ENCODE results near the gene ANKRD13A. TPM values are rescaled to one million over a fixed set of nuclear protein-coding genes. Genes with fewer than 3 reads are reported as not detected.

Gene ANKRD13A
- total RNA-seq, 1 donor from 2014 or later = 108 TPM

DNA sequence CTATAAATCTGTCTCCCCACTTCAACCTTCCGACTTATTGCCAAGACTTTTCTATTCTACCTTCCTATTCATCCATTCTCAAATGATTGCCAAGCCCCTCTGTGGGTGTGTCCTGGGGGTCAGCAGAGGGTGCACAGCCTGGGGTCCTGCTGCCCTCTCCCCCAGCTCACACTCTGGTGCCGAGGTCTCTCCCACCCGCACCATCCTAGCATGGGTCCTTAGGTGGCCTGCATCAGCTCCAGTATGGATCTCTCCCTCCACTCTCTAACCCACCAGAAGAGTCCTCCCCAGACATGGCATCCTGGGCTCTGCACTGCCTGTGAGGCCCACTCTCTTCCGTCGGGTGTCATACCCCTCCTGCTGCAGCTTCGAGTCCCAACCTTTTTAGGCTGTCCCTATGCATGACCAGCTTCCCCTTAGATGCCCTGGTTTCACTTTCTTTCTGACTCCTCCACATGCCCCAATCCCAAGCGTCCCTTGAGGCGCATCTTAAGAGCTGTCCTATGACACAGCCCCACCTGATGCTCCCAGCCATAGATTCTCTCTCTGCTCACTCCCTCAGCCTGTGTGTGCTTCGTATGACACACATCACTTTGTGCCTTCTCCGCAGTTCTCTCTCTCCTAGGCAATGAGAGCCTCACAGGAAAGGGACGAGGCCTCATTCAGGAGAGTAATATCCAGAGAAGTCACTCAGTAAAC is 46.9 kb upstream of the ANKRD13A start:
- H3K9me3 ChIP-seq = no peaks in the 10 kb centered on the region
- no peak overlapping the region for H3K4me3 ChIP-seq
- TF ChIP-seq POLR2AphosphoS5 (IDR thresholded peaks at IDR 0.05; ENCODE audit: insufficient read depth in 1 of 2, low read depth in 1 of 2) = no peak
- TF ChIP-seq POLR2A (IDR thresholded peaks at IDR 0.05) = no peak
- TF ChIP-seq, protein P1, sequence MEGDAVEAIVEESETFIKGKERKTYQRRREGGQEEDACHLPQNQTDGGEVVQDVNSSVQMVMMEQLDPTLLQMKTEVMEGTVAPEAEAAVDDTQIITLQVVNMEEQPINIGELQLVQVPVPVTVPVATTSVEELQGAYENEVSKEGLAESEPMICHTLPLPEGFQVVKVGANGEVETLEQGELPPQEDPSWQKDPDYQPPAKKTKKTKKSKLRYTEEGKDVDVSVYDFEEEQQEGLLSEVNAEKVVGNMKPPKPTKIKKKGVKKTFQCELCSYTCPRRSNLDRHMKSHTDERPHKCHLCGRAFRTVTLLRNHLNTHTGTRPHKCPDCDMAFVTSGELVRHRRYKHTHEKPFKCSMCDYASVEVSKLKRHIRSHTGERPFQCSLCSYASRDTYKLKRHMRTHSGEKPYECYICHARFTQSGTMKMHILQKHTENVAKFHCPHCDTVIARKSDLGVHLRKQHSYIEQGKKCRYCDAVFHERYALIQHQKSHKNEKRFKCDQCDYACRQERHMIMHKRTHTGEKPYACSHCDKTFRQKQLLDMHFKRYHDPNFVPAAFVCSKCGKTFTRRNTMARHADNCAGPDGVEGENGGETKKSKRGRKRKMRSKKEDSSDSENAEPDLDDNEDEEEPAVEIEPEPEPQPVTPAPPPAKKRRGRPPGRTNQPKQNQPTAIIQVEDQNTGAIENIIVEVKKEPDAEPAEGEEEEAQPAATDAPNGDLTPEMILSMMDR (IDR thresholded peaks at IDR 0.05) = no peak
- intact Hi-C loops (cut with DNase I) = no loop called here
- no peak overlapping the region for H3K27ac ChIP-seq
- H3K4me1 ChIP-seq = peaks cover 12% of the 10 kb centered on the region
- no peak for DNase-seq (ENCODE audit: extremely low spot score in 2 of 2)
- no peaks in the 10 kb centered on the region for H3K27me3 ChIP-seq
- H3K36me3 ChIP-seq = peaks cover 0 to 40% of the 10 kb centered on the region in 2 donors

DNA sequence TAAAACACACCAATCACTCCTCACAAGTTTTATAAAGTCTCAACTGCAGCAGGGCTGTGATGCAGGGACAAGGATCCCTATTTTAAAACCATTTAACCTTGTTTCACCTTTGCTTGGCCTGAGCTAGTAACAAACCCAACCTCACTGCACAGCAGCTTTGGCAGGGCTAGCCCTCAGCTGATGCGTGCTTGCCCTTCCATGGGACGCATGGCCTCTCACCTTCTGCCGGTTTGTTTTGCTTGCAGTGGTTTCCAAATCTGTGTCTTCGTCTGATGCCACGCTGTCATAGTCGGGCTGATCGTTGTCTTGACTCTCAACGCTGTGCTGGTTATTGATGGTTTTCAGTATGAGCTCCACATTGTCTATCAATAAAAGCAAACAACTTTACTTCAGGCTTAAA is 46.4 kb upstream of the ANKRD13A start:
- H3K9me3 ChIP-seq = no peaks in the 10 kb centered on the region
- DNase-seq (ENCODE audit: extremely low spot score in 2 of 2) = no peak
- peaks cover 0 to 40% of the 10 kb centered on the region in 2 donors for H3K36me3 ChIP-seq
- no peaks in the 10 kb centered on the region for H3K27me3 ChIP-seq
- intact Hi-C loops (cut with DNase I) = no loop called here
- no peak overlapping the region for H3K27ac ChIP-seq
- no peak overlapping the region for H3K4me3 ChIP-seq
- H3K4me1 ChIP-seq = peaks cover 12% of the 10 kb centered on the region
- no peak for TF ChIP-seq POLR2AphosphoS5 (IDR thresholded peaks at IDR 0.05; ENCODE audit: insufficient read depth in 1 of 2, low read depth in 1 of 2)
- no peak for TF ChIP-seq POLR2A (IDR thresholded peaks at IDR 0.05)
- TF ChIP-seq, protein P1 (IDR thresholded peaks at IDR 0.05) = no peak

DNA sequence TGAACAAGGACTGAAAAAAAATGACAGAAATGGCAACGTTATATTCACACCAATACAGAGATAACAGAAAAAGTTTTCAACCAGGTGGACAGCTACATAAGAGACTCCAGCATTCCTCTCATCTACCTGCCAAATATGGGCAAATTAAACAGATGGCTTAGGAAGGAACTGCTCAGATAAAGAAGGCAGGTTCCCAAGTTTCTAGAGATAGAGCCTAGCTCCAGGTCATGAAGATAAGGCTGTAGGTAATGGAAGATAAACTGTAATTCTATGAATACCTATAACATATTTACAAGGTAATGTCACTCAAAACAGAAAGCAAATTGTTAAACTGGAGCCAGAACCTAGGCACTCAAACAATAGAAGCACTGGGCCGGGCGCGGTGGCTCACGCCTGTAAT is 45.6 kb upstream of the ANKRD13A start:
- Histone ChIP-seq H3K4me3 (no peak overlapping the region), H3K36me3 (peaks cover 0 to 40% of the 10 kb centered on the region in 2 donors), H3K9me3 (no peaks in the 10 kb centered on the region), H3K27ac (no peak overlapping the region), H3K4me1 (peaks cover 6% of the 10 kb centered on the region), H3K27me3 (no peaks in the 10 kb centered on the region)
- no peak for DNase-seq (ENCODE audit: extremely low spot score in 2 of 2)
- intact Hi-C loops (cut with DNase I) = no loop called here
- TF ChIP-seq POLR2A (IDR thresholded peaks at IDR 0.05) (no peak), POLR2AphosphoS5 (IDR thresholded peaks at IDR 0.05; ENCODE audit: insufficient read depth in 1 of 2, low read depth in 1 of 2) (no peak)
- TF ChIP-seq, protein P1 (IDR thresholded peaks at IDR 0.05) = no peak

DNA sequence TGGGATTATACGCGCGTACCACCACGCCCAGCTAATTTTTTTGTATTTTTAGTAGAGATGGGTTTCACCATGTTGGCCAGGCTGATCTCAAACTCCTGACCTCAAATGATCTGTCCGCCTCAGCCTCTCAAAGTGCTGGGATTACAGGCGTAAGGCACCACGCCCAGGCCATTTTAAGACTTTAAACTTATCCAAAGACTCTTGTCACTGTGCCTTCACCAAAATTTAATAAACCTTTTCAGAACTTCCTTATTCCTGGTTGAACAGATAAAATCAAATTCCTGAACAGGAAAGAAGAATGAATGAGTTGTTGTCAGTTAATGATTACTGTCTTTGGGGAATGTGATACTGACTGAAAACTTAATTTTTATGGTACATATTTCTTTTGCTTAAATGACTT is 40.9 kb upstream of the ANKRD13A start:
- Histone ChIP-seq H3K9me3 (no peaks in the 10 kb centered on the region), H3K27me3 (no peaks in the 10 kb centered on the region), H3K36me3 (peaks cover 0 to 56% of the 10 kb centered on the region in 2 donors), H3K4me3 (no peak overlapping the region), H3K27ac (no peak overlapping the region), H3K4me1 (no peaks in the 10 kb centered on the region)
- DNase-seq (ENCODE audit: extremely low spot score in 2 of 2) = no peak
- intact Hi-C loops (cut with DNase I) = no loop called here
- TF ChIP-seq POLR2AphosphoS5 (IDR thresholded peaks at IDR 0.05; ENCODE audit: insufficient read depth in 1 of 2, low read depth in 1 of 2) (no peak), POLR2A (IDR thresholded peaks at IDR 0.05) (no peak)
- TF ChIP-seq, protein P1 (IDR thresholded peaks at IDR 0.05) = no peak

DNA sequence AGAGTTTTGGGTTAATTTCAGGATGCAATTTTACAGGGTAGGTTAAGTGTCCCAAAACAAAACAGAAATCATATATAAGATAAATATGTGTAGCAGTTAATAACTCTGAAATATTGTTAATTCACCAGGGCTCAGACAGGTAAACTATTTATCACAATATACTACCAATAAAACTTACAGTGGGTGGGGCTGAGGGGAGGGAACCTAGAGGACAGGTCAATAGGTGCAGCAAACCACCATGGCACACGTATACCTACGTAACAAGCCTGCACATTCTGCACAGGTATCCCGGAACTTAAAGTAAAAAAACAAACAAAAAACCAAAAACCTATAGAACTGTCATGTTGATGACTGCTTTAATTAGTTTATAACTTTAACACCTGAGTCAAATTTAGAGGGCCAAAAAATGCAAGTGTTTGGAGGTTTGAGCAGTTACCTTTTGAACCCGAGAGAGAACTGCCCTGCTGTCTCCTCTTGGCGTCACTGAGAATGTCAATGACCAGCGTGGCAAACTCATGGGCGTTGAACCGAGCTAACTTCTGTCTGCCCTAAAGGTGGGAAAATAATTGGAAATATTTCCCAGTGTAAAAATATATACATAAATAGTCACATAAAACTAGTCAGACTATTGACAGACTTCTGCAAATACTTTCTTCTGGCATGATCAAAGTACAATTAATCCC is 39.7 kb upstream of the ANKRD13A start:
- intact Hi-C loops (cut with DNase I) = no loop called here
- no peak for DNase-seq (ENCODE audit: extremely low spot score in 2 of 2)
- Histone ChIP-seq H3K4me3 (no peak overlapping the region), H3K27me3 (no peaks in the 10 kb centered on the region), H3K36me3 (peaks cover 0 to 52% of the 10 kb centered on the region in 2 donors), H3K9me3 (no peaks in the 10 kb centered on the region), H3K4me1 (no peaks in the 10 kb centered on the region), H3K27ac (no peak overlapping the region)
- TF ChIP-seq, protein P1 (IDR thresholded peaks at IDR 0.05) = no peak
- TF ChIP-seq POLR2AphosphoS5 (IDR thresholded peaks at IDR 0.05; ENCODE audit: insufficient read depth in 1 of 2, low read depth in 1 of 2) = no peak
- no peak for TF ChIP-seq POLR2A (IDR thresholded peaks at IDR 0.05)

All from vagina (tissue), 2 donors.